Measurements from ENCODE around the gene PLAU.
"Not testable (repeated sequence)": the region's sequence is repeated elsewhere in the genome, so short reads cannot be mapped to it uniquely, and the experiment has no call there.

The PLAU gene

DNA sequence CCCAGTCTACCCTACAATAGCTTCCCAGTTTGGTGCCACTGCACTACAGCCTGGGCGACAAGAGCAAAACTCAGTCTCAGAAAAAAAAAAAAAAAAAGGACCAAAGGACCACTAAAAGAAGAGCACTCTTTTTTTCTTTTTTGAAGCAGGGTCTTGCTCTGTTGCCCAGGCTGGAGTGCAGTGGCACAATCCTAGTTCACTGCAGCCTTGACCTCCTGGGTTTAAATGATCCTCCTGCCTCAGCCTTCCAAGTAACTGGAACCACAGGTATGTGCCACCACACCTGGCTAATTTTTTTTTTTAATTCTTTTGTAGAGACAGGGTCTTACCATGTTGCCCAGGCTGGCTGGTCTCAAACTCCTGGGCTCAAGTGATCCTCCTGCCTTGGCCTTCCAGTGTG, 14.0 kb downstream of the PLAU start:
- H3K9ac ChIP-seq (ENCODE audit: low read length): no peak overlapping the region
- no peaks in the 10 kb centered on the region for H3K9me3 ChIP-seq (ENCODE audit: low read length)
- no peak overlapping the region for H3K4me2 ChIP-seq (ENCODE audit: low read length)
- H3F3A ChIP-seq (ENCODE audit: insufficient read depth, low read length): no peaks in the 10 kb centered on the region
- peaks cover 11% of the 10 kb centered on the region for H3K4me1 ChIP-seq (ENCODE audit: insufficient read depth, low read length, severe bottlenecking)
- no peaks in the 10 kb centered on the region for H4K20me1 ChIP-seq (ENCODE audit: insufficient read depth, low read length)
- H3K27me3 ChIP-seq (ENCODE audit: insufficient read depth, low read length): no peaks in the 10 kb centered on the region
- no peak for TF ChIP-seq EZH2 (IDR thresholded peaks at IDR 0.05; ENCODE audit: borderline replicate concordance, low read length)
- TF ChIP-seq CTCF (IDR thresholded peaks at IDR 0.05; ENCODE audit: low read length): no peak
- no peak overlapping the region for H3K4me3 ChIP-seq (ENCODE audit: low read depth, low read length, poor library complexity, severe bottlenecking)
- no peaks in the 10 kb centered on the region for H3K79me2 ChIP-seq (ENCODE audit: insufficient read depth, low read length)
- no peak overlapping the region for H2AFZ ChIP-seq (ENCODE audit: low read length)
- H3K27ac ChIP-seq (ENCODE audit: low read depth, low read length, poor library complexity, severe bottlenecking): no peak overlapping the region
- H3K36me3 ChIP-seq (ENCODE audit: insufficient read depth, low read length): no peaks in the 10 kb centered on the region; the same call in 1 of the 2 replicates
- no peaks in the 10 kb centered on the region for H3K9me2 ChIP-seq (ENCODE audit: low read depth, low read length)

GRCh38 chr10:73925539-73925938, 14.6 kb downstream of the PLAU start:
- H3K4me2 ChIP-seq (ENCODE audit: low read length): no peak overlapping the region
- TF ChIP-seq EZH2 (IDR thresholded peaks at IDR 0.05; ENCODE audit: borderline replicate concordance, low read length): no peak
- TF ChIP-seq CTCF (IDR thresholded peaks at IDR 0.05; ENCODE audit: low read length): no peak

DNA sequence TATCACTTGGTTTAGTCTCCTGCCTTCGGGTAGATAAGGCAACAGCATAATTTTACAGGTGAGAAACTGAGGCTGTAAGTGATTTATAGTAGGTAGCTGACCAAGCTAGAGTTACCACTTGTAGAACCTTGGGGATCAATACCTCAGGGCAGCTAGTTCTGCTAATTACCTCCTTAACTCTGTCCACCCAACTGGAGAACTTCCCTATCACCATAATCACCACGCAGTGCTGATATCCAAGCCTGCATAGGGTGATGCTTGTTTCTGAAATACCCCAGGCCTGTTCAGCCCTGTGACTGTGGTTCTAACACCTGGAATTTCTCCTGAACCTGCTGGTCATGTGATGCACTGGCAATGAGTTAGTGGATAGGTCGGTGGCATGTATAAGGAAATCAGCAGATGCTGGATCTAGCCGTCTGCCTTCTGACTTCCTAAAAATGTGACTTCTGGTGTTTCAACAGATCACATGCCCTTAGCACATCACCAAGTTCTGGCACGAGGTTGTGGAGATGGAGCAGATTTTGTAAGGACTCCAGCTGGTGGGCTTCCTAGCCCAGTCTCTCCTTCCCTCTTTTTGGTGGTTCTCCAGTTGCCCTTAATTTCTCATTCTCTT, 15.3 kb downstream of the PLAU start:
- no peaks in the 10 kb centered on the region for H3K9me3 ChIP-seq (ENCODE audit: low read length)
- H4K20me1 ChIP-seq (ENCODE audit: insufficient read depth, low read length): no peaks in the 10 kb centered on the region
- no peaks in the 10 kb centered on the region for H3K36me3 ChIP-seq (ENCODE audit: insufficient read depth, low read length)
- no peak for TF ChIP-seq CTCF (IDR thresholded peaks at IDR 0.05; ENCODE audit: low read length)
- TF ChIP-seq EZH2 (IDR thresholded peaks at IDR 0.05; ENCODE audit: borderline replicate concordance, low read length): no peak
- H3K4me3 ChIP-seq (ENCODE audit: low read depth, low read length, poor library complexity, severe bottlenecking): no peak overlapping the region
- H3F3A ChIP-seq (ENCODE audit: insufficient read depth, low read length): no peaks in the 10 kb centered on the region
- no peaks in the 10 kb centered on the region for H3K27me3 ChIP-seq (ENCODE audit: insufficient read depth, low read length)
- H3K9me2 ChIP-seq (ENCODE audit: low read depth, low read length): no peaks in the 10 kb centered on the region
- H3K4me1 ChIP-seq (ENCODE audit: insufficient read depth, low read length, severe bottlenecking): peaks cover 6% of the 10 kb centered on the region
- H3K9ac ChIP-seq (ENCODE audit: low read length): no peak overlapping the region
- H3K79me2 ChIP-seq (ENCODE audit: insufficient read depth, low read length): no peaks in the 10 kb centered on the region
- no peak overlapping the region for H2AFZ ChIP-seq (ENCODE audit: low read length)
- H3K4me2 ChIP-seq (ENCODE audit: low read length): no peak overlapping the region
- H3K27ac ChIP-seq (ENCODE audit: low read depth, low read length, poor library complexity, severe bottlenecking): no peak overlapping the region

More at GRCh38 chr10:73925539-73925938, 14.6 kb downstream of the PLAU start:
- Histone ChIP-seq H3K27ac (ENCODE audit: low read depth, low read length, poor library complexity, severe bottlenecking) (no peak overlapping the region), H3K79me2 (ENCODE audit: insufficient read depth, low read length) (no peaks in the 10 kb centered on the region), H2AFZ (ENCODE audit: low read length) (no peak overlapping the region), H3K4me1 (ENCODE audit: insufficient read depth, low read length, severe bottlenecking) (peaks cover 6% of the 10 kb centered on the region), H3F3A (ENCODE audit: insufficient read depth, low read length) (no peaks in the 10 kb centered on the region), H3K9ac (ENCODE audit: low read length) (no peak overlapping the region), H3K36me3 (ENCODE audit: insufficient read depth, low read length) (no peaks in the 10 kb centered on the region), H4K20me1 (ENCODE audit: insufficient read depth, low read length) (no peaks in the 10 kb centered on the region), H3K9me2 (ENCODE audit: low read depth, low read length) (no peaks in the 10 kb centered on the region), H3K9me3 (ENCODE audit: low read length) (no peaks in the 10 kb centered on the region), H3K4me3 (ENCODE audit: low read depth, low read length, poor library complexity, severe bottlenecking) (no peak overlapping the region), H3K27me3 (ENCODE audit: insufficient read depth, low read length) (no peaks in the 10 kb centered on the region)

- not testable (repeated sequence) for H3K9me2 ChIP-seq (ENCODE audit: low read depth, low read length); H3K4me3 ChIP-seq (ENCODE audit: low read depth, low read length, poor library complexity, severe bottlenecking); H4K20me1 ChIP-seq (ENCODE audit: insufficient read depth, low read length); H3F3A ChIP-seq (ENCODE audit: insufficient read depth, low read length); H2AFZ ChIP-seq (ENCODE audit: low read length); H3K4me1 ChIP-seq (ENCODE audit: insufficient read depth, low read length, severe bottlenecking); H3K9me3 ChIP-seq (ENCODE audit: low read length); H3K79me2 ChIP-seq (ENCODE audit: insufficient read depth, low read length); H3K9ac ChIP-seq (ENCODE audit: low read length); H3K4me2 ChIP-seq (ENCODE audit: low read length); H3K27ac ChIP-seq (ENCODE audit: low read depth, low read length, poor library complexity, severe bottlenecking); H3K27me3 ChIP-seq (ENCODE audit: insufficient read depth, low read length); H3K36me3 ChIP-seq (ENCODE audit: insufficient read depth, low read length)
Observed at GRCh38 chr10:73930630-73931327, 19.8 kb downstream of the PLAU start.

Measured in OCI-LY1 (cell line).